Memory B cell (primary cell): ENCODE data around the gene BMPR1A.

Source experiments
- ATAC-seq: fragments of 150-1000 bp; cut with Tn5 transposase; 2 replicates; pipeline ENCODE4 v1.10.0; 2021; ENCODE audit warnings: low read depth, mild to moderate bottlenecking, moderate library complexity
- DNase-seq, 2 donors: peaks; one replicate each; pipeline ENCODE4 v3.0.0; 2022; ENCODE audit warnings: low spot score in 2 of 2
- H3K27ac Mint-ChIP-seq: one replicate; pipeline ENCODE4 v1.8.0; 2022; ENCODE audit warnings: mild to moderate bottlenecking, moderate library complexity, mixed read lengths
- H3K27me3 Mint-ChIP-seq: one replicate; pipeline ENCODE4 v1.8.0; 2022; ENCODE audit warnings: mixed read lengths
- H3K36me3 Mint-ChIP-seq: one replicate; pipeline ENCODE4 v1.8.0; 2022; ENCODE audit warnings: mild to moderate bottlenecking, mixed read lengths
- H3K4me1 Mint-ChIP-seq: one replicate; pipeline ENCODE4 v1.8.0; 2022; ENCODE audit warnings: mixed read lengths
- H3K4me3 Mint-ChIP-seq: one replicate; pipeline ENCODE4 v1.8.0; 2022; ENCODE audit warnings: mild to moderate bottlenecking, moderate library complexity, mixed read lengths
- H3K9me3 Mint-ChIP-seq: one replicate; pipeline ENCODE4 v1.8.0; 2022; ENCODE audit warnings: mixed read lengths

Gene BMPR1A

GRCh38 chr10:86792461-86793167 lies 36.2 kb downstream of the BMPR1A start:
- H3K4me3 Mint-ChIP-seq = no peak overlapping the region
- no peak for DNase-seq
- H3K27ac Mint-ChIP-seq = peak overlapping the region; percentile 75
- H3K4me1 Mint-ChIP-seq = peaks cover 5% of the 10 kb centered on the region
- peaks cover 4% of the 10 kb centered on the region for H3K36me3 Mint-ChIP-seq
- ATAC-seq = no peak
- no peaks in the 10 kb centered on the region for H3K27me3 Mint-ChIP-seq
- peaks cover 3% of the 10 kb centered on the region for H3K9me3 Mint-ChIP-seq

- ATAC-seq = no peak
- Mint-ChIP-seq H3K4me1 (peaks cover 7% of the 10 kb centered on the region), H3K9me3 (no peaks in the 10 kb centered on the region), H3K27me3 (no peaks in the 10 kb centered on the region), H3K27ac (no peak overlapping the region), H3K4me3 (no peak overlapping the region), H3K36me3 (no peaks in the 10 kb centered on the region)
- no peak for DNase-seq
Observed at GRCh38 chr10:86793696-86794095, 37.3 kb downstream of the BMPR1A start.

- Mint-ChIP-seq H3K27ac (no peak overlapping the region), H3K4me1 (peaks cover 12% of the 10 kb centered on the region), H3K27me3 (no peaks in the 10 kb centered on the region), H3K4me3 (no peak overlapping the region), H3K36me3 (no peaks in the 10 kb centered on the region), H3K9me3 (no peaks in the 10 kb centered on the region)
- no peak for ATAC-seq
- DNase-seq = no peak
Observed at GRCh38 chr10:86795353-86795752, 38.9 kb downstream of the BMPR1A start.

- no peak for ATAC-seq
- H3K4me1 Mint-ChIP-seq = peaks cover 15% of the 10 kb centered on the region
- H3K9me3 Mint-ChIP-seq = no peaks in the 10 kb centered on the region
Observed at GRCh38 chr10:86798025-86798424, 41.6 kb downstream of the BMPR1A start.

GRCh38 chr10:86798611-86799010 lies 42.2 kb downstream of the BMPR1A start:
- Mint-ChIP-seq H3K27ac (no peak overlapping the region), H3K27me3 (no peaks in the 10 kb centered on the region), H3K4me3 (no peak overlapping the region), H3K9me3 (no peaks in the 10 kb centered on the region), H3K4me1 (peaks cover 15% of the 10 kb centered on the region), H3K36me3 (peaks cover 6% of the 10 kb centered on the region)
- no peak for DNase-seq
- peak; percentile 70 for ATAC-seq

More at GRCh38 chr10:86798025-86798424, 41.6 kb downstream of the BMPR1A start:
- Mint-ChIP-seq H3K36me3 (peaks cover 6% of the 10 kb centered on the region), H3K27me3 (no peaks in the 10 kb centered on the region), H3K27ac (no peak overlapping the region), H3K4me3 (no peak overlapping the region)
- no peak for DNase-seq

- DNase-seq = no peak
- H3K36me3 Mint-ChIP-seq = peaks cover 6% of the 10 kb centered on the region
- peaks cover 15% of the 10 kb centered on the region for H3K4me1 Mint-ChIP-seq
- H3K27ac Mint-ChIP-seq = no peak overlapping the region
- no peak overlapping the region for H3K4me3 Mint-ChIP-seq
- no peaks in the 10 kb centered on the region for H3K27me3 Mint-ChIP-seq
- ATAC-seq = no peak
- H3K9me3 Mint-ChIP-seq = no peaks in the 10 kb centered on the region
Observed at GRCh38 chr10:86799188-86799845, 42.9 kb downstream of the BMPR1A start.

- no peak overlapping the region for H3K27ac Mint-ChIP-seq
- no peak for ATAC-seq
Observed at GRCh38 chr10:86801995-86802394, 45.6 kb downstream of the BMPR1A start.

GRCh38 chr10:86802473-86803108 lies 46.2 kb downstream of the BMPR1A start:
- no peaks in the 10 kb centered on the region for H3K27me3 Mint-ChIP-seq
- no peak overlapping the region for H3K27ac Mint-ChIP-seq
- H3K9me3 Mint-ChIP-seq = no peaks in the 10 kb centered on the region
- DNase-seq = no peak
- peaks cover 18% of the 10 kb centered on the region for H3K4me1 Mint-ChIP-seq
- ATAC-seq = peak; percentile 12
- H3K4me3 Mint-ChIP-seq = no peak overlapping the region
- peaks cover 9% of the 10 kb centered on the region for H3K36me3 Mint-ChIP-seq

More at GRCh38 chr10:86801995-86802394, 45.6 kb downstream of the BMPR1A start:
- no peaks in the 10 kb centered on the region for H3K27me3 Mint-ChIP-seq
- no peak for DNase-seq
- no peak overlapping the region for H3K4me3 Mint-ChIP-seq
- peaks cover 18% of the 10 kb centered on the region for H3K4me1 Mint-ChIP-seq
- peaks cover 9% of the 10 kb centered on the region for H3K36me3 Mint-ChIP-seq
- no peaks in the 10 kb centered on the region for H3K9me3 Mint-ChIP-seq

- DNase-seq (no peak), ATAC-seq (no peak)
- Mint-ChIP-seq H3K27me3 (no peaks in the 10 kb centered on the region), H3K36me3 (peaks cover 9% of the 10 kb centered on the region), H3K4me1 (peaks cover 18% of the 10 kb centered on the region), H3K4me3 (no peak overlapping the region), H3K9me3 (no peaks in the 10 kb centered on the region), H3K27ac (no peak overlapping the region)
Observed at GRCh38 chr10:86803156-86803555, 46.7 kb downstream of the BMPR1A start.

GRCh38 chr10:86804805-86805204 lies 48.4 kb downstream of the BMPR1A start:
- no peaks in the 10 kb centered on the region for H3K9me3 Mint-ChIP-seq
- H3K4me1 Mint-ChIP-seq = peaks cover 14% of the 10 kb centered on the region
- H3K27me3 Mint-ChIP-seq = no peaks in the 10 kb centered on the region
- DNase-seq (no peak), ATAC-seq (no peak)
- peaks cover 12% of the 10 kb centered on the region for H3K36me3 Mint-ChIP-seq
- no peak overlapping the region for H3K27ac Mint-ChIP-seq
- H3K4me3 Mint-ChIP-seq = no peak overlapping the region

GRCh38 chr10:86813101-86813500 lies 56.7 kb downstream of the BMPR1A start:
- Mint-ChIP-seq H3K9me3 (no peaks in the 10 kb centered on the region), H3K4me1 (peaks cover 15% of the 10 kb centered on the region), H3K27me3 (no peaks in the 10 kb centered on the region), H3K27ac (no peak overlapping the region), H3K4me3 (no peak overlapping the region), H3K36me3 (peaks cover 19% of the 10 kb centered on the region)
- DNase-seq (no peak), ATAC-seq (no peak)

- Mint-ChIP-seq H3K27me3 (no peaks in the 10 kb centered on the region), H3K36me3 (peaks cover 19% of the 10 kb centered on the region), H3K4me1 (peaks cover 15% of the 10 kb centered on the region), H3K9me3 (no peaks in the 10 kb centered on the region), H3K4me3 (no peak overlapping the region), H3K27ac (no peak overlapping the region)
- DNase-seq (no peak), ATAC-seq (no peak)
Observed at GRCh38 chr10:86813982-86814381, 57.6 kb downstream of the BMPR1A start.

GRCh38 chr10:86815035-86815617 lies 58.7 kb downstream of the BMPR1A start:
- no peaks in the 10 kb centered on the region for H3K9me3 Mint-ChIP-seq
- H3K4me1 Mint-ChIP-seq = peaks cover 14% of the 10 kb centered on the region
- DNase-seq (no peak), ATAC-seq (no peak)
- no peak overlapping the region for H3K27ac Mint-ChIP-seq
- H3K27me3 Mint-ChIP-seq = no peaks in the 10 kb centered on the region
- H3K36me3 Mint-ChIP-seq = peaks cover 16% of the 10 kb centered on the region
- no peak overlapping the region for H3K4me3 Mint-ChIP-seq

GRCh38 chr10:86815640-86816039 lies 59.2 kb downstream of the BMPR1A start:
- H3K27ac Mint-ChIP-seq = no peak overlapping the region
- DNase-seq (no peak), ATAC-seq (no peak)
- H3K9me3 Mint-ChIP-seq = no peaks in the 10 kb centered on the region
- peaks cover 17% of the 10 kb centered on the region for H3K4me1 Mint-ChIP-seq
- H3K4me3 Mint-ChIP-seq = no peak overlapping the region
- H3K36me3 Mint-ChIP-seq = peaks cover 16% of the 10 kb centered on the region
- H3K27me3 Mint-ChIP-seq = no peaks in the 10 kb centered on the region
